SH-SY5Y (cell line): Measurements from ENCODE around the gene SND1.

ENCODE experiments used
- GATA2 ChIP-seq: IDR thresholded peaks from 2 replicates; pipeline ENCODE4 v1.6.1; 2011; ENCODE audit warnings: mild to moderate bottlenecking, low read depth, low read length
- GATA3 ChIP-seq: IDR thresholded peaks from 2 replicates; pipeline ENCODE4 v1.6.1; 2011; ENCODE audit warnings: low read depth, mild to moderate bottlenecking, low read length, moderate library complexity

- TF ChIP-seq GATA2 (no peak), GATA3 (no peak)
These were observed 268.9 kb downstream of the SND1 start for GRCh38 chr7:127920787-127921438.
